Measurements from ENCODE around the gene PLCXD1.
"Not testable (repeated sequence)": the region's sequence is repeated elsewhere in the genome, so short reads cannot be mapped to it uniquely, and the experiment has no call there.

The PLCXD1 gene

GRCh38 chrX:318739-319578, 37.8 kb downstream of the PLCXD1 start, which contains the start of gene GTPBP6:
TSS of gene GTPBP6 (minus strand) at chrX:318796. CDS start at chrX:318787, 9 bp downstream.
- DNase-seq: no peak

DNA sequence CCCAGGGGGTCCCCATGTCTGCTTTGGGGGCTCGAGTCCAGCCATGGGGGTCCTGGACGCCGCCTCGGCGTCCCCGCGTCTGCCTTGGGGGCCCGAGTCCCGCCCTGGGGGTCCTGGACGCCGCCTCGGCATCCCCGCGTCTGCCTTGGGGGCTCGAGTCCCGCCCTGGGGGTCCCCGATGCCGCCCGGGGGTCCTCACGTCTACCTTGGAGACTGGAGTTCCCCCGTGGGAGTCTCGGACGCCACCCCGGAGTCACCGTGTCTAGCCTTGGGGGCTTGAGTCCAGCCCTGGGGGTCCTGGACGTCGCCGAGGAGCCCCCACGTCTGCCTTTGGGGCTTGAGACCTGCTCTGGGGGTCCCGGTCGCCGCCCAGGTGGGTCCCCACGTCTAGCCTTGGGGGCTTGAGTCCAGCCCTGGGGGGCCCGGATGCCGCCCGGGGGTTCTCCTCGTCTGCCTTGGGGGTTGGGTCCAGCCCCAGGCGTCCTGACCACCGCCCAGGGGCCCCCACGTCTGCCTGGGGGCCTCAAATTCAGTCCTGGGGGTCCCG, 38.5 kb downstream of the PLCXD1 start:
- no peak for DNase-seq

GRCh38 chrX:320126-320783, 39.1 kb downstream of the PLCXD1 start:
- no peak for DNase-seq

- no peak for DNase-seq
Observed at GRCh38 chrX:323721-324628, 42.8 kb downstream of the PLCXD1 start.

- not testable (repeated sequence) for DNase-seq
Observed at GRCh38 chrX:324664-325063, 43.5 kb downstream of the PLCXD1 start.

GRCh38 chrX:327660-328126, 46.5 kb downstream of the PLCXD1 start:
- DNase-seq: no peak

- no peak for DNase-seq
Observed at GRCh38 chrX:329291-329910, 48.2 kb downstream of the PLCXD1 start.

GRCh38 chrX:330141-330725, 49.1 kb downstream of the PLCXD1 start:
- DNase-seq: not testable (repeated sequence)

DNA sequence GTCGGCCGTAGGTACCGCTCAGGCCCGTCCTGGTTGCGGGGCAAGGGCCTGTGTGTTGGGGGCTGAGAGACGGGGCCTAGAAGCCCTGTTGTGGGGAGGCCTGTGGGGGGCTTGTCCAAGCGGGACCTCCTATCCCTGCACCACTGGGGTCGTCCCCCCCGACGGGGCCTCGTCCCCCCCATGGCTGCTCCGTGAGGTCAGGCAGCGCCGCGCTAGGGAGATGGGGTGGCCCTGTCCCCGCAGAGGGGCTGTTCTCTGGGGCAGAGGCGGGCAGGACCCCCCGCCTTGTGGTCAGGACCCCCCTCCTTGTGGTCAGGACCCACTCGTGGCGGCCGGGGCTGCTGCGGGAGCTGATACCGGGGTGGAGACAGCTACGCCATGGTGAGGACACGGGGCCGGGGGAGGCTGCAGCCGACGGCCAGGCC, 49.6 kb downstream of the PLCXD1 start:
- DNase-seq: no peak

DNA sequence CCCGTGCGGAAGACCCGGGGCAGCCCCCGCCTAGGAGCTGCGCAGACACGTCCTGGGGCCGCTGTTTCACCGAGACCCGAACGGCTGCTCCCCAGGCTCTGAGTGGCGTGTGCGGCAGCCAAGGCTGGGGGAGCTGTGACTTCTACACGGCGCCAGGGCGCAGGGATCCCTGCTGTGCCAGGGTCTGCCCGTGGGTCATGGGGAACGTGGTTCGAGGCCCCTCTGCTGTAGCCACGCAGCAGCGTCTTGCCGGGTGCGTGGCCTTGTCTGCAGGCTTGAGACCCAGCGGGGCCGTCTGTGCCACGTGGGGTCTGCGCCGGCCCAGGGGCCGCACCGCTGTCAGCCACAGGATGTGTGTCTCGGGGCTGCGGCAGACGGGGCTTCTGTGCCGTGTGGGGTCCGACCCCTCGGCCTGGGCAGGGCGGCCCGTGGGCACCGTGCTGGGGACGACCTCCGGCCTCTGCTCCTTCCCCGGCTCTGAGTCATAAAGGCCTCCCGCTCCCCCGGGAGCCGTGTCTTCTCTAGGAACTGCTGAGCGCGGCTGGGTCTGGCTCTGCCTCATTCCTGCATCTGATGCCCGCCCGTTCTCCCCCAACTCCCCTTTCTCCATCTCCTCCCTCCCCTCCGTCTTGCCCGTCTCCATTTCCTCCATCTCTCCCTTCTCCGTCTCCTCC, 50.1 kb downstream of the PLCXD1 start:
- peak; percentile 30 for DNase-seq

DNA sequence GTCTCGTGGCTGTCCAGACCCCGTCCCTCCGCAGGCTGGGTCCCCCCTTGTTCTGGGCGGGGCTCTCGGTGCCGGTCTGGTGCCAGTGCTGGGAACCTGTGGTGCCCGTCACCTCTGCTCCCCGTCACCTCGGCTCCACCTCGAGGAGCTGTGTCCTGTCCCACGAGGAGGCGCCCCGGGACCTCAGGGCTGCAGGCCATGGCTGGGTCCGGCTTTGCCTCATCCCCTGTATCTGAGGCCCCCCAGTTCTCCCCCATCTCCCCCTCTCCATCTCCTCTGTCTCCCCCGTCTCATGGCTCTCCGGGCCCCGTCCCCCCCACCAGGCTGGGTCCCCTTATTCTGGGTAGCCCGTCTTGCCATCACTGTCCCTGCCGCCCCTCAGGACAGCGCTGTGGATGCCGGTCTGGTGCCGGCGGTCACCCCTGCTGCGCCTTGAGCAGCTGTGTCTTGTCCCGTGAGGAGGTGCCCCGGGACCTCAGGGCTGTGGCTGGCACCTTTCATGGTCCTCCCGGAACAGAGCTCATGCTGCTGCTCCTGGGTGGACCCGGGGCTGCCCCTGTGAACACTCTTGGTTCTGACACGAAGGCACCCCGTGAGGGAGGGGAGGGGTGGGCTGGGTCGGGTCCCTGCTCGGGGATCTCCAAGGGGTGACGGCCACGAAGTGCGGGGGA, 50.8 kb downstream of the PLCXD1 start:
- DNase-seq: no peak

DNA sequence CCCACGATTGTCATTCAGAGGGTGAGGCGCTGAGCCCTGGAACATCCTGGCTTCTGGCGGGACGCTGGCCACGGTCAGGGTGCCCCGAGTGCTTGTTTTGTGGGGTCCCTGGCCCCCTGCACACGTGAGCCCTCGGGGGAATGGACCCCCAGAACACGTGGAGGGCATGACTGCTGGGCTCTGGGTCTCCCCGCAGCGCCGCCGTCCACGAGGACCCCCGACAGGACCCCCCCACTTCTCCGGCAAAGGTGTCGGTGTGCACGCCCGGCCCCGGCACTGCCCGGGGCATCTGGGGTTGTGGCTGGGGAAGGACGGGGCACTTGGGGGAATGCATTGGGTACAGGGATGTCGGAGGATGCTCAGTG, 51.3 kb downstream of the PLCXD1 start:
- DNase-seq: no peak

DNA sequence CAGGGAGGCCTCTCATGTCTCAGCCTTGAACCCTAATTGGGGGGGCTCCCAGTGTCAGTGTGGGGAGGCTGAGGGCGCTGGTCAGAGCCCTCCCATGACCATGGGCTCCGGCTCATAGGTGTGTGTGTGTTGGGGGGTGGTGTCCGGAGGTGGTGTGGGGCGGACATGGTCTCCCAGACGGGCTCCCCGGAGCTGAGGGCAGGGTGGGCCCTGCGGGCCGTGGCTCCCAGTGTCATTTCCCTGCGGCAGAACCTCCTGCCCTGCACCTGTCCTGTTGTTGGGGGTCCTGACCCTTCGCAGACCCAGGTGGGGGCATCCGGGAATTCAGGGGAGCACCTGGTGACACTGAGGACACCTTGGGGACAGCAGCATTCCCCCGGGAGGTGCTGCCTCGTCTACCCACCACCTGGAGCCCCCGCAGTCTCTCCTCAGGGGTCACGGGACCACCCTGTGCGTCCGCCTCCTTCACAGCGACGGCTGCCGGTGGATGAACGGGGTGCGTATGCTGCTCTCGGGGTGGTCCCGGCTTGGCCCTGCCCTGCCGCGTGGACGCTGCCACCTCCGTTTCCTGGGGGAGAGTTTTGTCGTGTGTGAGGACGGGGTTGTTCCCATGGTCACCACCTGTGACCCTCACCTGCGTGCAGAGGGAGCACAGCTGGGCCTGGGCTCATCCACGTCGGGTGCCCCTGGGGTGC, 51.9 kb downstream of the PLCXD1 start:
- DNase-seq: no peak

DNA sequence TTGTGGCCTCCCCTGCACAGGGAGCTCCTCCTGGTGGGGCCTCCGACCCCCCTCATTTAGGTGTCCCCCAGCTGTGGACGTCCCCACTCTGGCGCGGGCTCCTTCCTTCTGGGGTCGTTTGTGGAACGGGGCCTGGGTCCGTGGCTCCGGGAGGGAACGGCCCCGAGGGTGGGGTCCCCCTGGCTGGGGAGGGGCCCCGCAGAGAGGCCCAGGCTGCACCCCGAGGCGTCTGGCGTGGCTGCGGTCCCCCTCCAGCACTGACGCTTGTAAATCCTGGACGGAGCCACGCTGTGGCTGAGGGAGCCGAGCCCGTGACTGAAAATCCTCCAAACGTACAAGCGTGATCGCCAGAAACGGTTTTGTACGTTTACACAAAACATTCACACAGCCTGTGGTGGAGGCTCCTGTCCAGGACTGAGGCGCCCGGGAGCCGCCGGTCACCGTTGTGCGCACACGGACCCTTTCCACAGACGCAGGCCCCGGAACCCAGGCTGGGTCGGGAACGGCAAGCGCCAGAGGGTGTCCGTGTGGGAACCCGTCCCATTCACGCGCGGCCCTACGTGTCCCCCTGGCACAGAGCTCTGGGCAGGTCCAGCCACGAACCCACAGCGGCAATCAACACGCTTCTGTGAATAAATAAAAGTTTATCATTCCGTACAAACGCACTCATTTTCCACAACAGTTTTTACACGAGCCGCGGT, 52.6 kb downstream of the PLCXD1 start:
- DNase-seq: no peak

DNA sequence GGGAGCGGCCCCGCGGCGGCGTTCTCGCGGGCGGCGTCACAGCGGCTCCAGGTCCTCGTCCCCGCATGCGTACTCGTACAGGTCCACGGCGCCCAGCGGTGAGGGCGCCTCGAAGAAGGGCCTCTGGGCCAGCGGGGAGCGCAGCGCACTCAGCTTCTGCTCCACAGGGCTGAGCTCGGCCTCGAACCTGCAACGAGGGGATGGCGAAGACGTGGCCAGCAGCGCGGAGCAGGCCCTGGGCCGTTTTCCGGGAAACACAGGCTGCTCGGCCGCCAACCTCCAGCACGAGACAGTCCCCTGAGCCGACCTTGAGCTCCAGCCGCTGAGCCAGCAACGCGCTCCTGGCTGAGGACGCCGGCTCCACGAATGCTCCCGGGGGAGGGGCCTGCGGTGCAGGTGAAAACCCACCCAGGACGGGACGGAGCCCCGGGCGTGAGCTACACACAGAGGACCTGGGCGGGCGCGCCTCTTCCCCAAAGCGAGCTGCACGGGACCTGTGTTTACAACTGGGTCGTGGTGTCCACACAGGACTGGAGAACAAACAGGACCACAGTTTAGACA, 53.2 kb downstream of the PLCXD1 start:
- DNase-seq: no peak

GRCh38 chrX:334971-335757, 54.0 kb downstream of the PLCXD1 start:
- no peak for DNase-seq

DNA sequence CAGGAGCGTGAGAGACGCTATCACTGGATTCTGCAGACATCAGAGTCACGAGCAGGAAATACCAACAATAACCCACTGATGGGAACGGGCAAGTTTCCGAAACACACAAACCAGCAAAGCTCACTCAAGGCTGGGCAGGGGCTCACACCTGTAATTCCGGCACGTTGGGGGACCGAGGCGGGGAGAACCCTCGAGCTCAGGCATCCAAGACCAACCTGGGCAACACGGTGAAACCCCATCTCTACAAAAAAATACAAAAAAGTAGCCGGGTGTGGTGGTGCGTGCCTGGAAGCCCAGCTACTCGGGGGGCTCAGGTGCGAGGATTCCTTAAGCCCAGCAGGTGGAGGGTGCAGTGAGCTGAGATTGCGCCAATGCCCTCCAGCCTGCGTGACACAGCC, 54.6 kb downstream of the PLCXD1 start:
- DNase-seq: no peak

DNA sequence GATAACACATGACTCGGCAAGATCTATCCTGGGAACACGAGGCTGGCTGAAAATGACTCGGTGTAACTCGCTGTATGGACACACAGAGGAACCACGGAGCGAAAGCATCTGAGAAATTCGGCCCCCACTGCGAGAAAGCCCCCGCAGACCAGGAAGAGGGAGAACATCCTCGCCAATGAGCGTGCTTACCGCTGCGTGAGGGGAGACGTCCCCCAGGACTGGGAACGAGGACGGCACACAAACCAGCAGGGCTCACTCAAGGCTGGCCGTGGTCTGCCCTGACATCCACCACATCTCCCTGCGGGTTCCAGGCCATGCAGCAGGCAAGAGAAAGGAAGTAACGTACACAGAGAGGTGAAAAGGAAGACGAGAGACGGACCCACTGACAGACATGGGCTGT, 55.0 kb downstream of the PLCXD1 start:
- no peak for DNase-seq

Data from NCI-H2171 treated with DMSO at 0.1 percent for 48 hours (cell line).